B cell (primary cell): ENCODE results near the gene BRD9.

Experiments used
- EZH2 ChIP-seq: IDR thresholded peaks from 2 replicates; pipeline ENCODE4 v1.6.1; 2012; ENCODE audit warnings: borderline replicate concordance, low read depth, mild to moderate bottlenecking, moderate library complexity, low read length; ENCODE audit not compliant: insufficient read depth, poor library complexity, severe bottlenecking
- TF ChIP-seq, protein P1 (sequence below): fragments of 200-600 bp; IDR thresholded peaks from one replicate; pipeline ENCODE4 v1.8.0; 2022; ENCODE audit warnings: antibody characterized with exemption, mild to moderate bottlenecking

DNA sequence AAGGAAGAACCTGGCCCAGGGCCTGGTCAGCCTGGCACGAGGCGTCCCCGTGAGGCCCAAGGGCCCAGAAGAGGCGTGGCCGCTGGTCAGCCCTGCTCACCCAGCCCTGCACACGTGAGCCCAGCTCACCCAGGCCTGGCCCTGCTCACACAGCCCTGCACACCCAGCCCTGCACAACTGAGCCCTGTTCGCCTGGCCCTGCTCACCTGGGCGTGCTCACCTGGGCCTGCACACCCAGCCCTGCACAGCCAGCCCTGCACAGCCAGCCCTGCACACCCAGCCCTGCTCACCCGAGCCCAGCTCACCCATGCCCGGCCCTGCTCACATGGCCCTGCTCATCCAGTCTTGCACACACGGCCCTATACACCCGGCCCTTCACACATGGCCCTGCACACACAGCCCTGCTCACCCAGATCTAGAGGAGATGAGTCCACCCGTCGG is 43.9 kb downstream of the BRD9 start:
- no peak for TF ChIP-seq EZH2
- TF ChIP-seq, protein P1, sequence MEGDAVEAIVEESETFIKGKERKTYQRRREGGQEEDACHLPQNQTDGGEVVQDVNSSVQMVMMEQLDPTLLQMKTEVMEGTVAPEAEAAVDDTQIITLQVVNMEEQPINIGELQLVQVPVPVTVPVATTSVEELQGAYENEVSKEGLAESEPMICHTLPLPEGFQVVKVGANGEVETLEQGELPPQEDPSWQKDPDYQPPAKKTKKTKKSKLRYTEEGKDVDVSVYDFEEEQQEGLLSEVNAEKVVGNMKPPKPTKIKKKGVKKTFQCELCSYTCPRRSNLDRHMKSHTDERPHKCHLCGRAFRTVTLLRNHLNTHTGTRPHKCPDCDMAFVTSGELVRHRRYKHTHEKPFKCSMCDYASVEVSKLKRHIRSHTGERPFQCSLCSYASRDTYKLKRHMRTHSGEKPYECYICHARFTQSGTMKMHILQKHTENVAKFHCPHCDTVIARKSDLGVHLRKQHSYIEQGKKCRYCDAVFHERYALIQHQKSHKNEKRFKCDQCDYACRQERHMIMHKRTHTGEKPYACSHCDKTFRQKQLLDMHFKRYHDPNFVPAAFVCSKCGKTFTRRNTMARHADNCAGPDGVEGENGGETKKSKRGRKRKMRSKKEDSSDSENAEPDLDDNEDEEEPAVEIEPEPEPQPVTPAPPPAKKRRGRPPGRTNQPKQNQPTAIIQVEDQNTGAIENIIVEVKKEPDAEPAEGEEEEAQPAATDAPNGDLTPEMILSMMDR: no peak
